BLaER1 treated with 17β-estradiol and CSF1 and Interleukin-3, amounts not matched to agents 10 nM and 100 nM (cell line): ENCODE results near the gene PTPRH.
A peak's percentile ranks its signal among the peaks of the same experiment; 100 is the strongest.

ENCODE experiments used
- H3K27ac ChIP-seq, 11 experiments: shearing (Covaris generic); formaldehyde crosslinking; 2 replicates each; pipeline ENCODE4 v1.8.1; 2022
- H3K27me3 ChIP-seq, 11 experiments: shearing (Covaris generic); formaldehyde crosslinking; 2 replicates each; pipeline ENCODE4 v1.8.1; 2022
- H3K36me3 ChIP-seq, 11 experiments: shearing (Covaris generic); formaldehyde crosslinking; 2 replicates each; pipeline ENCODE4 v1.8.1; 2022
- H3K4me1 ChIP-seq, 10 experiments: shearing (Covaris generic); formaldehyde crosslinking; 2 replicates each; pipeline ENCODE4 v1.8.1; 2022
- H3K4me2 ChIP-seq, 11 experiments: shearing (Covaris generic); formaldehyde crosslinking; 2 replicates each; pipeline ENCODE4 v1.8.1; 2022
- H3K4me3 ChIP-seq, 10 experiments: shearing (Covaris generic); formaldehyde crosslinking; 2 replicates each; pipeline ENCODE4 v1.8.1; 2022
- H3K9ac ChIP-seq, 11 experiments: shearing (Covaris generic); formaldehyde crosslinking; 2 replicates each; pipeline ENCODE4 v1.8.1; 2022
- H3K9me3 ChIP-seq, 11 experiments: shearing (Covaris generic); formaldehyde crosslinking; replicated peaks in 1 of 11; 2 replicates each; pipeline ENCODE4 v1.8.1; 2022
- H4K20me1 ChIP-seq, 11 experiments: shearing (Covaris generic); formaldehyde crosslinking; 2 replicates each; pipeline ENCODE4 v1.8.1; 2022
- Cebpa-rat ChIP-seq, 11 experiments: shearing (Covaris generic); IDR thresholded peaks; 2 replicates each; pipeline ENCODE4 v1.8.1; 2022

The PTPRH gene

DNA sequence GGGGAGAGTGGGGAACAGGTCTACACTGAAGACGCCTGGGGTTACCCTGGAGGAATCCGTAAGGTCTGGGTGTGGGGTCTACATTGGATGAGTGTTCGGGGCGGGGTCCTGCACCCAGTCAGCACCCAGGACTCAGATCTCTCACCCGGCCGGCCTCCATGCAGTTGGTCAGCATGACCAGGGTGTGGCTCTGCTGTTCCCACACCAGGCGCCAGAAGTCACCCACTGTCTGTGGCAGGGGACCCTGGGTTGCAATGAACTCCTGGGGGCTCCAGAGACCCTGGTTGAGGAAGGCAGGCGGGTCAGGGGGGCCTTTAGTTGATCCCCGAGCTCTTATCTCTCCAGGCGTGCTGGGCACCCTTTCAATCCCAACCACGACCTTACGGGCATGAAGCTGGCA is 23.2 kb downstream of the PTPRH start:
- TF ChIP-seq Cebpa-rat (IDR thresholded peaks at IDR 0.05) = no peak
- peaks cover 0 to 17% (median 11%) of the 10 kb centered on the region in 11 experiments; a peak in 19 of 22 replicates for H3K27me3 ChIP-seq
- peaks cover 0 to 19% (median 0%) of the 10 kb centered on the region in 11 experiments; a peak in 3 of 22 replicates for H4K20me1 ChIP-seq
- no peak overlapping the region for H3K27ac ChIP-seq
- no peak overlapping the region for H3K4me3 ChIP-seq
- no peak overlapping the region for H3K4me2 ChIP-seq
- H3K36me3 ChIP-seq = no peaks in the 10 kb centered on the region
- H3K9me3 ChIP-seq = no peaks in the 10 kb centered on the region
- H3K4me1 ChIP-seq = peaks cover 15 to 25% (median 17%) of the 10 kb centered on the region in 10 experiments
- H3K9ac ChIP-seq = no peak overlapping the region

DNA sequence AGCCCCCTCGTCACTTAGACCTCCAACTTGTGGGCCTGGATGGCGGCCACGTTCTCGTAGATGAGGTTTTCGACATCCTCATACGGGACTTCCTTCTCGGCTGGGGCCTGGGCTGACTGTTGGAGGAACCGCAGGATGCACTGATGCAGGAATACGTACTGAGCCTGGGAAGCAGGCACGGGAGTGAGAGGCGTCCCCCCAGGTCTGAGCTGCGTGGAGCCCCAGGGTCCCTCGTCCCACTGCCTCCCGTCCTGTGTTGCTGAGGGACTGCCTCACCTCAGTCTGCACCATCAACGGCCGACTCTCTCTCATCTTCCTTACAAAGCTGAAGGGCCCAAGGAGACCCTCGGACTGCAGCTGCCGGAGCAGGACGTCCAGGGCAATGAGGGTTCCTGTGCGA is 27.6 kb downstream of the PTPRH start:
- H3K9ac ChIP-seq = no peak overlapping the region
- no peaks in the 10 kb centered on the region for H3K36me3 ChIP-seq
- H3K9me3 ChIP-seq = no peaks in the 10 kb centered on the region
- H3K27me3 ChIP-seq = peaks cover 11 to 35% (median 22%) of the 10 kb centered on the region in 11 experiments
- peaks cover 18 to 33% (median 27%) of the 10 kb centered on the region in 10 experiments for H3K4me1 ChIP-seq
- no peak for TF ChIP-seq Cebpa-rat (IDR thresholded peaks at IDR 0.05)
- peaks cover 0 to 35% (median 9%) of the 10 kb centered on the region in 11 experiments; a peak in 18 of 22 replicates for H4K20me1 ChIP-seq
- H3K27ac ChIP-seq = no peak overlapping the region
- no peak overlapping the region for H3K4me2 ChIP-seq
- H3K4me3 ChIP-seq = no peak overlapping the region

DNA sequence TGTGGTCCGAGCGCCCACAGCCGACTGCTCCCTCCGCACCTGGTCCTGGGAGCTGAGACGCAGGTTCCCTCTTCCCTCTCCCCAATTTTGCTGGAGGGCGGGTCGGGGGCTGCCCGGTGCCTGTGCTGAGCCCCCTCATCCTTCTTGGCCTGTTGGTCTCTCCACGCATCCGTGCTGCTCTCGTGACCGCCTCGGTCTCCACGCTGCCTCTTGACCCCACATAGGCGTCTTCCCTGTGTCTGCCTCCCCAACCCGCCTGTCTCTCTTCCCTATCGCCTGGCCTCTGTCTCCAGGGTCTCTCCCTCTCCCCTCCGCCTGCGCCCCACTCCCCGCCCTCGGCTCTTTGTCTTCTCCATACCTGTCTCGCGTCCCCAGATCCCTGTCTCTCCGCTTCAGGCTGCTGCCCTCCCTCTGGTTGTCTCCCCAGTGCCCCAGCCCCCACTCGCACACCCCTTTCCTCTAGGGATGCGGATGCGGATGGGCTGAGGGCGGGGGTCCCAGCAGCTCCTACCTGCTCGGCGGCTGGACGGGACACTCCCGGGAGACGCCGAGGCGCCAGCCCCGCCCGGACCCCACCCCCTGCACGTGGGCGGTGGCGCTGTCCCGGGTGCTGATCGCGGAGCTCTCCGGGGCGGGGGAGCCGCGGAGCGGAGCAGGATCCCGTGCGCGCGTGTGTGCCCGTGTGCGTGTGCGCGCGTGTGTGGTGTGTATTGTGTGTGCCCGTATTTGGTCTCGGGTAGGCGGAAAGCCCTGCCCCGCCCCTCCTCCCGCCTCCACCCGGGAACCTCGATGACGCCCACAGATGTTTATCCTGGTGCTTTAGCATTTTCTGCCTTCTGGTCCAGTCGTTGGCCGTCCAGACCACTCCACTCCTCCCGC is 29.5 kb downstream of the PTPRH start, which contains the start of gene SYT5:
Gene SYT5, minus strand, starts transcription at position 684 of the 879 bp plus-strand sequence. CDS start 1,248 bp downstream, outside the sequence.
- peak within 1 kb of the TSS; percentile 43 to 69 (median 58) for H3K4me3 ChIP-seq
- peaks cover 11 to 35% (median 22%) of the 10 kb centered on the region in 11 experiments for H3K27me3 ChIP-seq
- peaks cover 18 to 34% (median 31%) of the 10 kb centered on the region in 10 experiments for H3K4me1 ChIP-seq
- TF ChIP-seq Cebpa-rat (IDR thresholded peaks at IDR 0.05) = no peak
- peak within 1 kb of the TSS; percentile 96 to 100 (median 98) for H3K4me2 ChIP-seq
- H3K9me3 ChIP-seq = peaks cover 0 to 12% (median 0%) of the 10 kb centered on the region in 11 experiments; a peak in 4 of 22 replicates
- H3K27ac ChIP-seq = peak within 1 kb of the TSS in 9 of 11 experiments; percentile 11 to 77 (median 55); a peak in 13 of 22 replicates
- H3K9ac ChIP-seq = peak within 1 kb of the TSS in 9 of 11 experiments; percentile 24 to 73 (median 60); a peak in 13 of 22 replicates
- H3K36me3 ChIP-seq = no peaks in the 10 kb centered on the region
- peaks cover 0 to 28% (median 9%) of the 10 kb centered on the region in 11 experiments; a peak in 18 of 22 replicates for H4K20me1 ChIP-seq

DNA sequence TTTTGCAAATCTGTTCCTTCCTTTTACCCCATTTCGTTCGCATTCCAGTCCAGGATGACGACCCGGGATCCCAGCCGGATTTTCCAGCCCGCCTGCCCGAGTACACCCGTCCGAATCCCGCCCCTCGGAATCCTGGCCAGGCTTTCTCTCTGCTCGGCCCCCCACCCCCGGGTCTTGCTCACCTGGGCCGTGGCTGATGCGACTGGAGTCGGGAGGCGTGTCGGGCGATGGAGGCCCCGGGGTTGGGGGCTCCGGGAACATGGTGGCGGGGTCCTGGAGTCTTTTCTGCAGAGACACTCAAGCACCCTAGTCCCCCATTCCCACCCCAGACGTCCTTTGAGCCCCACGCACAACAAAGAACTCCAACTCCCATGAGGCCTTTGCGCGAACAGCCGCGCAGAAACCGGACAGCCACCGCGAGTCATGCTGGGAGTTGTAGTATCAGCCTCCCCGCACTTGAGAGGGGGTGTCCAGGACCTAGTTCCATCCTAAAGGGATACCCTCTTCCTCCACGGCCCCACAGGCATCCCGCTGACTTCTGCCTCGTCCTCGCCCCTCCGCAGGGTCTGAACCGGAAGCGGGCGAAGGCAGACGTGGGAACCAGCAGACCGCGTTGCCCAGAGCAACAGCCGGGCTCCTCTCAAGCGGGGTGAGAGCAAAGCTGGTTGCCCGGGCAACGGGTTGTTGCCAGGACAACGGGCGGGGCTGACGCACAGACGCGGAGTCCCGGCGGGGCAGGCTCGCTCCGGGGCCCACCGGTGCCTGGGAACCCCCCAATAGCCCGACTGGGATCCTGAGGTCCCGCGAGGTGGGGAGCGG is 30.3 kb downstream of the PTPRH start:
- H3K4me3 ChIP-seq = peak overlapping the region; percentile 43 to 69 (median 58)
- H3K9ac ChIP-seq = peak overlapping the region in 9 of 11 experiments; percentile 24 to 73 (median 60); a peak in 17 of 22 replicates
- peaks cover 14 to 35% (median 23%) of the 10 kb centered on the region in 11 experiments for H3K27me3 ChIP-seq
- H3K9me3 ChIP-seq = peaks cover 0 to 12% (median 0%) of the 10 kb centered on the region in 11 experiments; a peak in 4 of 22 replicates
- no peaks in the 10 kb centered on the region for H3K36me3 ChIP-seq
- peaks cover 0 to 28% (median 9%) of the 10 kb centered on the region in 11 experiments; a peak in 18 of 22 replicates for H4K20me1 ChIP-seq
- H3K4me1 ChIP-seq = peaks cover 18 to 42% (median 37%) of the 10 kb centered on the region in 10 experiments
- peak overlapping the region in 9 of 11 experiments; percentile 38 to 77 (median 68); a peak in 17 of 22 replicates for H3K27ac ChIP-seq
- H3K4me2 ChIP-seq = peak overlapping the region; percentile 96 to 100 (median 98)
- TF ChIP-seq Cebpa-rat (IDR thresholded peaks at IDR 0.05) = no peak

DNA sequence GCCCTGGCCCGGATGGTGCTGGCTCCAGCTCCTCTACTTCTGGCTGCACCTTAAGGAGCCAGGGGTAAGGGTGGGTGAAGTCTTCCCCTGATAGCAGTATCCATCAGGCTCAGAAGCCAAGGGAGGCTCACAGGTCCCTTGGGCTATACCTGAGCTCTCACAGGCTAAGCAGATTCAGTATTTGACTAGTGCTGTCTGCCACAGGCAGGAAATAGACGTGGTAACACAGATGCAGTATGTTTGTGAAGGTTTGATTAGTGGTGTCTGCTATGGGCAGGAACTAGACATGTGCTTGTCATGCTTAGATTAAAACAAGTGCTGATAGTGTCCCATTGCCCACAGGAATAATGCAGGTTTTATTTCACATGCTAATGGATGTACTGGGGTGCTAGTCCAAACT is 33.2 kb downstream of the PTPRH start:
- H3K4me1 ChIP-seq = peaks cover 18 to 54% (median 50%) of the 10 kb centered on the region in 10 experiments
- 0 out of 22 replicates have a peak overlapping the region, but pooled peaks of 1 of the 11 experiments have one; percentile 6 for H3K4me2 ChIP-seq
- H3K9ac ChIP-seq = no peak overlapping the region
- peaks cover 0 to 12% (median 0%) of the 10 kb centered on the region in 11 experiments; a peak in 4 of 22 replicates for H3K9me3 ChIP-seq
- H3K4me3 ChIP-seq = no peak overlapping the region
- H3K36me3 ChIP-seq = no peaks in the 10 kb centered on the region
- no peak overlapping the region for H3K27ac ChIP-seq
- peaks cover 0 to 16% (median 9%) of the 10 kb centered on the region in 11 experiments; a peak in 18 of 22 replicates for H4K20me1 ChIP-seq
- no peak for TF ChIP-seq Cebpa-rat (IDR thresholded peaks at IDR 0.05)
- peaks cover 36 to 47% (median 39%) of the 10 kb centered on the region in 11 experiments for H3K27me3 ChIP-seq

DNA sequence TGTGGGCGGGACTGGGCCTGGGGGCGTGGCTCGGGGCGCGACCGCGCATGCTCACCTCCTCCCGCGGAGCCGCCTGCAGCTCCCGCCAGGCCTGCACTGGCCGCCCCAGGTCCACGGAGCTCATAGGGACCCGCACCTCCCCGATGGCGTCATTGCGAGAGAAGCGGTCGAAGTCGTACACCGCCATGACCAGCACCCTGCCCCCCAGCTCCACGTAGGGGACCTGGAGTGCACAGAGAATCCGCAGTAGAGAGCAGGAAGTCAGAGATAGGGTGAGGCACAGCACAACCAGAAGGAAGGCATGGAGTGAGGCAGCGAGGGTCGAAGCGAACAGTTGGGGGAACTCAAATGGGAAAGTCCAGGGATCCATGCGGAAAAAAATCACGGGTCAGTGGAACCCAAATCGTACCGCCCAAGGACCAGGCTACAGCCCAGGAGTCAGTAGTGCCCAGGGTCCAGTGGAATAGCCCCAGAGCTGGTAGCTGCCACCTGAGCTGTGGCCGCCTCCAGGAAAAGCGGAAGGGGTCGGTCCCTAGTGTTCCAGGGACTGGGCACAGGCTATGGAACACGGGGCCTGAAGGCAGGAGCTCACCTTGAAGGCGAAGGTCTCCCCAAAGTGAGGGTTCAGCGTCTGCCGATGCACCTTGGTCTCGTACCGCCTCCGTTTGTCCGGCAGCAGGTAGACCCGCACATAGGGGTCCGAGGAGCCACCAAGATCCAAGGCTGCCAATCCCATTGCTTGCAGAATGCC is 34.0 kb downstream of the PTPRH start:
- peaks cover 0 to 12% (median 0%) of the 10 kb centered on the region in 11 experiments; a peak in 4 of 22 replicates for H3K9me3 ChIP-seq
- H3K9ac ChIP-seq = no peak overlapping the region
- no peak overlapping the region for H3K4me3 ChIP-seq
- H3K27me3 ChIP-seq = peaks cover 32 to 47% (median 39%) of the 10 kb centered on the region in 11 experiments
- no peaks in the 10 kb centered on the region for H3K36me3 ChIP-seq
- peaks cover 18 to 54% (median 49%) of the 10 kb centered on the region in 10 experiments for H3K4me1 ChIP-seq
- H3K4me2 ChIP-seq = 0 out of 22 replicates have a peak overlapping the region, but pooled peaks of 1 of the 11 experiments have one; percentile 6
- H3K27ac ChIP-seq = no peak overlapping the region
- no peak for TF ChIP-seq Cebpa-rat (IDR thresholded peaks at IDR 0.05)
- peaks cover 0 to 9% (median 7%) of the 10 kb centered on the region in 11 experiments; a peak in 18 of 22 replicates for H4K20me1 ChIP-seq

DNA sequence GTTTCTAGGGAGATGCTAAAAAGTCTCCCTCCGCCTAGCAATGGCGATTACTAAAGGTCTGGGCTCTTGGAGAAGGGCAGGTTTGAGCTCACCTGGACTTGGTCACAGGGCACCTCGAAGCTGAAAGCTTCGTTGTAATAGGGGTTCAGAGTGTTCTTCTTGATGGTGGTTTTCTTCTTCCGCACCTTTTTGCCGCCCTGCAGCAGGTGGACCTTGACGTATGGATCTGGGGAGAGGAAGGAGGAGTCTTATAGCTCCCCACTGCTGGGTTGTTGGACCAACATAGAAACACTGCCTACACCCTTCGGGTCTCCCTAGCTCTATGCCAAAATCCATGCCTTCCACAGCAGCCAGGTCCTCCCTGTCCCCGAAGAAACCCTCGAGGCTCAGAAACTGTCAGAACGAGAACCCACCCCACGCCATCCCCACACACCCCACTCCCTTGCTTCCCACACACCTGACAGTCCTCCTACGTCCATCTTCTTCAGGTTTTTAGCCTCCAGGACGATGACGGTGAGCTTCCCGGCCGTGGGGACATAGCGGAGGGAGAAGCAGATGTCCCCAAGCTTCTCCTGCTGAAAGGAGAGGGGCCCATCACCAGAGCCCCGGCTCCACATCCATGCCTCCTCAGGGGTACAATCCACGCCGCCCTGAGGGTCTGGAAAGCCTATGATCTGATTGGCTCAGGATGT is 34.7 kb downstream of the PTPRH start:
- H3K27ac ChIP-seq = no peak overlapping the region
- H3K27me3 ChIP-seq = peaks cover 31 to 48% (median 38%) of the 10 kb centered on the region in 11 experiments
- TF ChIP-seq Cebpa-rat (IDR thresholded peaks at IDR 0.05) = no peak
- H3K4me2 ChIP-seq = peak overlapping the region; percentile 81 to 97 (median 91)
- no peaks in the 10 kb centered on the region for H3K36me3 ChIP-seq
- no peak overlapping the region; a peak in 1 of 22 replicates for H3K9ac ChIP-seq
- peaks cover 0 to 5% (median 3%) of the 10 kb centered on the region in 11 experiments; a peak in 18 of 22 replicates for H4K20me1 ChIP-seq
- peaks cover 15 to 51% (median 45%) of the 10 kb centered on the region in 10 experiments for H3K4me1 ChIP-seq
- peaks cover 0 to 12% (median 0%) of the 10 kb centered on the region in 11 experiments; a peak in 4 of 22 replicates for H3K9me3 ChIP-seq
- H3K4me3 ChIP-seq = peak overlapping the region in 9 of 10 experiments; percentile 52 to 74 (median 66); a peak in 17 of 20 replicates
